Caco-2 (cell line): Measurements from ENCODE around the gene STIM2. TPM values are rescaled to one million over a fixed set of nuclear protein-coding genes. Genes with fewer than 3 reads are reported as not detected.

Source experiments
- BruUV-seq: library from RNA; stranded (reverse); fragments of 400-500 nt; replicated peaks from 2 replicates; lab custom pipeline; 2021; lab: Mats Ljungman, UMichigan
- CTCF ChIA-PET: fragments of 300-600 bp; sonication (Branson Sonifier 250); formaldehyde crosslinking; loops from one replicate; lab custom pipeline; 2022; ENCODE audit warnings: antibody characterized with exemption; lab: Charles Lee
- POLR2A ChIA-PET: fragments of 300-600 bp; sonication (Branson Sonifier 250); formaldehyde crosslinking; loops from one replicate; lab custom pipeline; 2022; ENCODE audit warnings: antibody characterized with exemption; lab: Charles Lee
- DNase-seq, 2 experiments: peaks; one replicate each; pipeline versions ENCODE4 v3.0.0 to v3.0.0-alpha.2; 2020 to 2022
- H3K27me3 ChIP-seq: replicated peaks from 2 replicates; pipeline ENCODE4 v1.6.0; 2011; ENCODE audit warnings: low read length; ENCODE audit not compliant: control insufficient read depth, insufficient read depth
- H3K36me3 ChIP-seq: 2 replicates; pipeline ENCODE4 v1.5.1; 2011; ENCODE audit warnings: low read length; ENCODE audit not compliant: control insufficient read depth, insufficient read depth
- H3K4me1 ChIP-seq: fragments of 250-450 bp; sonication (Bioruptor Pico); 2 replicates; pipeline ENCODE4 v1.5.1; 2020; ENCODE audit warnings: mild to moderate bottlenecking
- H3K4me3 ChIP-seq: 2 replicates; pipeline ENCODE4 v1.5.1; 2011; ENCODE audit warnings: low read depth, mild to moderate bottlenecking, control low read depth, low read length
- H3K9me3 ChIP-seq: fragments of 250-450 bp; sonication (Bioruptor Pico); 2 replicates; pipeline ENCODE4 v1.5.1; 2020; ENCODE audit warnings: mild to moderate bottlenecking, moderate library complexity
- H3K27ac Mint-ChIP-seq: one replicate; pipeline ENCODE4 v1.8.0; 2022; ENCODE audit warnings: mixed read lengths; ENCODE audit not compliant: unreplicated experiment
- H3K27me3 Mint-ChIP-seq: one replicate; pipeline ENCODE4 v1.8.0; 2022; ENCODE audit warnings: mixed read lengths; ENCODE audit not compliant: insufficient read depth, unreplicated experiment
- H3K36me3 Mint-ChIP-seq: one replicate; pipeline ENCODE4 v1.8.0; 2022; ENCODE audit warnings: mild to moderate bottlenecking, mixed read lengths; ENCODE audit not compliant: insufficient read depth, unreplicated experiment
- H3K4me1 Mint-ChIP-seq: one replicate; pipeline ENCODE4 v1.8.0; 2022; ENCODE audit warnings: low read depth, mixed read lengths; ENCODE audit not compliant: unreplicated experiment
- H3K4me3 Mint-ChIP-seq: one replicate; pipeline ENCODE4 v1.8.0; 2022; ENCODE audit warnings: mild to moderate bottlenecking, moderate library complexity, mixed read lengths; ENCODE audit not compliant: unreplicated experiment
- H3K9me3 Mint-ChIP-seq: one replicate; pipeline ENCODE4 v1.8.0; 2022; ENCODE audit warnings: mixed read lengths; ENCODE audit not compliant: unreplicated experiment
- intact Hi-C: fragments of 100-400 bp; cut with micrococcal nuclease; formaldehyde crosslinking; loops from one replicate; pipeline ENCODE4 v1.10.0; 2022; ENCODE audit not compliant: unreplicated experiment
- total RNA-seq: library from RNA; stranded (reverse); gene quantifications from 2 replicates; pipeline ENCODE4 v1.2.3, GENCODE V29; 2022
- TF ChIP-seq, protein P1 (sequence below), 2 experiments: fragments of 200-600 bp in 1 of 2; IDR thresholded peaks; 1 replicate in 1 of 2; 2 replicates in 1 of 2; pipeline versions ENCODE4 v1.5.1 to v1.8.0; 2011 to 2022; ENCODE audit warnings: antibody characterized with exemption in 1 of 2, control low read depth in 1 of 2, inconsistent platforms in 1 of 2, low read depth in 1 of 2, low read length in 1 of 2, mild to moderate bottlenecking in 1 of 2, moderate library complexity in 1 of 2; ENCODE audit not compliant: insufficient read depth in 1 of 2, severe bottlenecking in 1 of 2, unreplicated experiment in 1 of 2

The STIM2 gene
- total RNA-seq, 1 experiment from 2014 or later, result 27.2 TPM

DNA sequence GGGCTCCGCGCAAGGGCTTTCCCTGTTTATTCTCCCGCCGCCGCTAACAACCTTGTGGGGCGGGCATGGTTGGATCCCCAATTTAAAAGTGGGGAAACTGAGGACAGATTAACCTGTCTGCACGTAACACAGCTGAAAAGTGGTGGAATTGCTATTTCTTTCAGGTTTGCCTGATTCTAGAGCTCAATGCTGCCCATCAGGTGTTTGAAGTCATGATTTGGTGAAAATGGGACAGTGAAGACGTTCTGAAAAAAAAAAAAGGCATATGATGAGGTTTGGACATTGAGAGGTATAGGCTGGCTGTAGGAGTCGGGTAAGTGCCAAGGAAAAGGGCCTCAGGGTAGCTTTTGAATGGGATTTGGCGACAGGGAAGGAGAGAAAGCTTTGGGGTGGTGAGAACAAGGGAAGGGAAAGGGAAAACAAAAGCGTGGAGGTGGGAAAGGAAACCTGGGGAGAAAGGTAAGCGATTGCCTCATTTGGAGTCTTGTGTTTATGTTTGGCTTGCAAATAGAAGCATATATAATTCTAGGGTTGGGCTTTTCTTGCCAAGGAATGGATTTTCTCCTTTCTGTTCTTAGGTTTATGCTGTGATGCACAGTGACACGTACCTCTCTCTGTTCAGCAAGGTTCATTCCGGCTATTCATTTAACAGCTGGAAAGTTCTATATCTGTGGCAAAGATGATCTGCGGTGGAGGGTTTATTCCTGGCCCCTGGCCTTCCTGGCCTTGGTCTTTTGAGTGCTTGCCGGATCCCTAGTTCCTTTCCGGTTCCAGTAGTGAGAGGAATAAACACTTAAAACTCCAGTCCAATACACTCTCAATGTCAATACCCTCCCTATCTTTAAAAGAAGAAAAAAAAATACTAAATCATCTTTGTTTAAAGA is 2.4 kb upstream of the STIM2 start:
- intact Hi-C loops, result loop anchor here (10.0 kb wide), 1 partner anchor 273 kb away; the partner anchor contains the start of gene TBC1D19
- BruUV-seq, result no TSS peak
- peak overlapping the region; percentile 53 for H3K4me3 ChIP-seq
- Mint-ChIP-seq H3K4me3 (peak overlapping the region; percentile 80), H3K27me3 (no peaks in the 10 kb centered on the region), H3K9me3 (no peaks in the 10 kb centered on the region), H3K4me1 (peaks cover 13% of the 10 kb centered on the region), H3K36me3 (peaks cover 13% of the 10 kb centered on the region), H3K27ac (peak overlapping the region; percentile 60)
- peaks cover 11% of the 10 kb centered on the region for H3K4me1 ChIP-seq
- no peak for DNase-seq
- TF ChIP-seq, protein P1, sequence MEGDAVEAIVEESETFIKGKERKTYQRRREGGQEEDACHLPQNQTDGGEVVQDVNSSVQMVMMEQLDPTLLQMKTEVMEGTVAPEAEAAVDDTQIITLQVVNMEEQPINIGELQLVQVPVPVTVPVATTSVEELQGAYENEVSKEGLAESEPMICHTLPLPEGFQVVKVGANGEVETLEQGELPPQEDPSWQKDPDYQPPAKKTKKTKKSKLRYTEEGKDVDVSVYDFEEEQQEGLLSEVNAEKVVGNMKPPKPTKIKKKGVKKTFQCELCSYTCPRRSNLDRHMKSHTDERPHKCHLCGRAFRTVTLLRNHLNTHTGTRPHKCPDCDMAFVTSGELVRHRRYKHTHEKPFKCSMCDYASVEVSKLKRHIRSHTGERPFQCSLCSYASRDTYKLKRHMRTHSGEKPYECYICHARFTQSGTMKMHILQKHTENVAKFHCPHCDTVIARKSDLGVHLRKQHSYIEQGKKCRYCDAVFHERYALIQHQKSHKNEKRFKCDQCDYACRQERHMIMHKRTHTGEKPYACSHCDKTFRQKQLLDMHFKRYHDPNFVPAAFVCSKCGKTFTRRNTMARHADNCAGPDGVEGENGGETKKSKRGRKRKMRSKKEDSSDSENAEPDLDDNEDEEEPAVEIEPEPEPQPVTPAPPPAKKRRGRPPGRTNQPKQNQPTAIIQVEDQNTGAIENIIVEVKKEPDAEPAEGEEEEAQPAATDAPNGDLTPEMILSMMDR (IDR thresholded peaks at IDR 0.05; ENCODE audit: insufficient read depth in 1 of 2, low read depth in 1 of 2, low read length in 1 of 2, severe bottlenecking in 1 of 2, unreplicated experiment in 1 of 2), result no peak
- H3K36me3 ChIP-seq, result no peaks in the 10 kb centered on the region
- H3K27me3 ChIP-seq, result no peaks in the 10 kb centered on the region
- CTCF ChIA-PET, result no interaction called here
- POLR2A ChIA-PET, result no interaction called here
- no peaks in the 10 kb centered on the region for H3K9me3 ChIP-seq

DNA sequence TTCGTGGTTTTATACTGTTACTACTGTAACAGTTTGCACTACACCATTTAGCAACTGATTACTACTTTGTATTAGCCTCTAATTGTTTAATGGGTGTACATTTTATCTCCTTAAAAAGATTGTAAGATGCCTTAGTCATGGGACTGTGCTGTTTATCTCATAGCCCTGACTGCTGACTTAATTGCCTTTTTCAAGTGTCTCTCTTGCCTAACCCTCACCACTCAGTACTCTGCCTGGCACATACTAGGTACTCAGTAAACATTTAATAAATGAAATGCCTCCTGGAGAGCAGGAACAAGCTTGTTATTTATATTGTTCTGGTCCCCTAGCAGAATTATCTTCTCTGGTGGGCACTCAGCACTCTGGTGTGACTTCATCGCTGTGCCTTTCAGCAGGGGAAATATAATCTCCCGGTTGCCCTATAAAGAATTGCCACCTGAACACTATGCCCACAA is 1.7 kb upstream of the STIM2 start:
- ChIA-PET POLR2A (no interaction called here), CTCF (no interaction called here)
- TF ChIP-seq, protein P1 (IDR thresholded peaks at IDR 0.05; ENCODE audit: insufficient read depth in 1 of 2, low read depth in 1 of 2, low read length in 1 of 2, severe bottlenecking in 1 of 2, unreplicated experiment in 1 of 2), result no peak
- no peak overlapping the region for H3K27ac Mint-ChIP-seq
- Histone ChIP-seq H3K4me3 (peak overlapping the region; percentile 53; the same call in 1 of the 2 replicates), H3K36me3 (no peaks in the 10 kb centered on the region), H3K27me3 (no peaks in the 10 kb centered on the region), H3K4me1 (peaks cover 11% of the 10 kb centered on the region), H3K9me3 (no peaks in the 10 kb centered on the region)
- DNase-seq, result no peak
- H3K9me3 Mint-ChIP-seq, result no peaks in the 10 kb centered on the region
- no peaks in the 10 kb centered on the region for H3K27me3 Mint-ChIP-seq
- H3K36me3 Mint-ChIP-seq, result peaks cover 13% of the 10 kb centered on the region
- peak overlapping the region; percentile 80 for H3K4me3 Mint-ChIP-seq
- BruUV-seq, result no TSS peak
- peaks cover 13% of the 10 kb centered on the region for H3K4me1 Mint-ChIP-seq
- intact Hi-C loops, result loop anchor here (10.0 kb wide), 1 partner anchor 274 kb away; the partner anchor contains the start of gene TBC1D19

- peaks cover 14% of the 10 kb centered on the region for H3K36me3 Mint-ChIP-seq
- Histone ChIP-seq H3K9me3 (no peaks in the 10 kb centered on the region), H3K4me1 (peaks cover 11% of the 10 kb centered on the region), H3K4me3 (peak overlapping the region; percentile 48), H3K36me3 (no peaks in the 10 kb centered on the region), H3K27me3 (no peaks in the 10 kb centered on the region)
- TF ChIP-seq, protein P1 (IDR thresholded peaks at IDR 0.05; ENCODE audit: insufficient read depth in 1 of 2, low read depth in 1 of 2, low read length in 1 of 2, severe bottlenecking in 1 of 2, unreplicated experiment in 1 of 2), result no peak
- POLR2A ChIA-PET, result no interaction called here
- H3K4me3 Mint-ChIP-seq, result peak overlapping the region; percentile 80
- CTCF ChIA-PET, result interaction anchor here (0.6 kb wide), 1 partner anchor 47 kb away, joined by 3 read pairs; no protein-coding TSS in a partner anchor
- no peak for DNase-seq
- no peaks in the 10 kb centered on the region for H3K9me3 Mint-ChIP-seq
- H3K27ac Mint-ChIP-seq, result peak overlapping the region; percentile 82
- intact Hi-C loops, result loop anchor here (2.0 to 10.0 kb wide), 5 partner anchors 131 to 402 kb away; partner anchors contain the start of gene TBC1D19
- H3K4me1 Mint-ChIP-seq, result peaks cover 14% of the 10 kb centered on the region
- TSS peak; percentile 63 for BruUV-seq
- H3K27me3 Mint-ChIP-seq, result no peaks in the 10 kb centered on the region
Observed at GRCh38 chr4:26859762-26860156, 882 bp upstream of the STIM2 start.
